Brain microvascular endothelial cell (primary cell): Measurements from ENCODE around the gene EVA1C.

Experiments
- DNase-seq: peaks from one replicate; pipeline ENCODE4 v3.0.0-alpha.2; 2020
- H3K27ac ChIP-seq: fragments of 250-450 bp; sonication (Bioruptor Pico); 2 replicates; pipeline ENCODE4 v1.5.1; 2020; ENCODE audit warnings: mild to moderate bottlenecking, moderate library complexity
- H3K27me3 ChIP-seq: fragments of 250-450 bp; sonication (Bioruptor Pico); replicated peaks from 2 replicates; pipeline ENCODE4 v1.5.1; 2020; ENCODE audit warnings: mild to moderate bottlenecking
- H3K36me3 ChIP-seq: fragments of 250-450 bp; sonication (Bioruptor Pico); replicated peaks from 2 replicates; pipeline ENCODE4 v1.5.1; 2020; ENCODE audit warnings: mild to moderate bottlenecking
- H3K4me3 ChIP-seq: 2 replicates; pipeline ENCODE4 v1.5.1; 2011; ENCODE audit warnings: low read depth, mild to moderate bottlenecking, control low read depth, low read length, moderate library complexity
- CTCF ChIP-seq: IDR thresholded peaks from 2 replicates; pipeline ENCODE4 v1.5.1; 2011; ENCODE audit warnings: low read depth, mild to moderate bottlenecking, moderate library complexity, low read length, control low read depth, inconsistent platforms; ENCODE audit errors: missing control alignments
- in situ Hi-C: cut with HindIII; loops from 2 replicates; pipeline ENCODE4 v1.10.0; 2017; ENCODE audit warnings: low sequenced_read_pairs, low pct_ligation_motif_present

Gene EVA1C

GRCh38 chr21:32476661-32477423 is 64.3 kb downstream of the EVA1C start:
- in situ Hi-C loops, result no loop called here
- DNase-seq, result no peak
- Histone ChIP-seq H3K4me3 (no peak overlapping the region), H3K27ac (no peak overlapping the region), H3K36me3 (no peaks in the 10 kb centered on the region), H3K27me3 (no peaks in the 10 kb centered on the region)
- no peak for TF ChIP-seq CTCF

DNA sequence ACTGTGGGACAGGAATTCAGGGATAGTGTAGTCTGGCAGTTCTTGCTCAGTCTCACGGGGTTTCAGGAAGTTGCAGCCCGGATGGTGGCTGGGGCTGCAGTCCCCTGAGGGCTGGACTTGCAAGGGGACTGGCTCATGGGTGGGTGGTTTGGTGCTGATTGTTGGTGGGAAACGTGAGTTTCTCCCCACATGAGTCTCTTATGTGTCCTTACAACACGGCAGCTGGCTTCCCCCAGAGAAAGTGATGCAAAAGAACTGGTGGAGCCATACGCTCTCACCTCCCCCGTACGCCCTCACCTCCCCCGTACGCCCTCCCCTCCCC is 64.9 kb downstream of the EVA1C start:
- Histone ChIP-seq H3K27ac (no peak overlapping the region), H3K4me3 (no peak overlapping the region), H3K36me3 (no peaks in the 10 kb centered on the region), H3K27me3 (no peaks in the 10 kb centered on the region)
- no peak for TF ChIP-seq CTCF
- no peak for DNase-seq
- in situ Hi-C loops, result no loop called here

DNA sequence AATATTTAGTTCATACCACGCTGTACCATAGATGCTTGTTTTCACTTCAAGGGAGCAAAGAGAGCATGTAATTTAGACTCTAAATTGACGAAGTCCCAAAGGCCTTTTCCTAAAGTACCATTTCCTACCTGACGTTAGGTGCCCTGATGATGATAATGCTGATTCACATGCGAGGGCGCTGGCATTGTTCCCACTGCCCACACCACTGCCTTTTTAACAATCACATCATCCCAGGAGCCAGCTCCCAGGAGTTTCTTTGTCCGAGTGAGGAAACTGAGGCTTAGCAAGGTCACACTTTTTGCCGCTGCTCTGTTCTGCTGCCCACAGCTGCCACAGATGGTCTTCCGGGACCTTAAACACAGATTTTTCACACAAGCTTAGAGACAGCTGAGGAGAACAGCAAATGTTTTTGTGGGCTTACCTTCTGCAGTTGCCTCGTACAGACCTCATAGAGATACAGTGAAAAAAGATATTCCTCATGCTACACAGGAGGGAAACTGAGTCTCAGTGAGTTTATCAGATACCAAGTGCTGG is 69.4 kb downstream of the EVA1C start:
- DNase-seq, result no peak
- Histone ChIP-seq H3K4me3 (no peak overlapping the region), H3K27me3 (no peaks in the 10 kb centered on the region), H3K27ac (no peak overlapping the region), H3K36me3 (no peaks in the 10 kb centered on the region)
- in situ Hi-C loops, result no loop called here
- TF ChIP-seq CTCF, result no peak

GRCh38 chr21:32482565-32483292 is 70.2 kb downstream of the EVA1C start:
- no peaks in the 10 kb centered on the region for H3K36me3 ChIP-seq
- no peak for DNase-seq
- H3K4me3 ChIP-seq, result no peak overlapping the region
- in situ Hi-C loops, result no loop called here
- TF ChIP-seq CTCF, result no peak
- no peaks in the 10 kb centered on the region for H3K27me3 ChIP-seq
- no peak overlapping the region for H3K27ac ChIP-seq

- H3K27me3 ChIP-seq, result no peaks in the 10 kb centered on the region
- H3K36me3 ChIP-seq, result no peaks in the 10 kb centered on the region
- TF ChIP-seq CTCF, result no peak
- in situ Hi-C loops, result no loop called here
- no peak for DNase-seq
- no peak overlapping the region for H3K4me3 ChIP-seq
- no peak overlapping the region for H3K27ac ChIP-seq
Observed at GRCh38 chr21:32483293-32483595, 70.7 kb downstream of the EVA1C start.
